MM.1S (cell line): ENCODE data around the gene XPC.

Experiments
- CTCF ChIP-seq: fragments of 300-600 bp; sonication (generic); IDR thresholded peaks from 2 replicates; pipeline ENCODE4 v1.5.1; 2016; ENCODE audit warnings: antibody characterized with exemption, low read length, mixed read lengths
- EZH2phosphoT487 ChIP-seq: fragments of 300-600 bp; sonication (generic); IDR thresholded peaks from 2 replicates; pipeline ENCODE4 v1.6.1; 2018; ENCODE audit warnings: antibody characterized with exemption, low read length

DNA sequence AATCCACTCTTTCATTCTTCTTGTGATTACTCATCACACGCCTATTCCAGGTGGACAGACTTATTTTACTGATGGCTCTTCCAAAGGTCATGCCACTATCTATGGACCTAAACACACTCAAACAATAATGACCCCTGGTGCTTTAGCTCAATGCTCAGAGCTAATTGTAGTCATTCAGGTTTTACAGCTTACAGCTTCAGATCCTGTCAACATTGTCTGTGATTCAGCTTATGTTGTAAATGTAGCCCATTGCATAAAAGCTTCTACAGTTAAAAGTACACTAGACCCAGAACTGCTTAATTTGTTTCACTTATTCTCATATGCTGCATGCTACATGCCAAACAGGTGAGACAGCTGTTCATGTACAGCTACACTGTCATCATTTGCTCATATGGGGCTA, 49.5 kb upstream of the XPC start:
- no peak for TF ChIP-seq CTCF
- TF ChIP-seq EZH2phosphoT487 = no peak
